K562 (cell line): ENCODE measurements around the gene CPTP. TPM values are rescaled to one million over a fixed set of nuclear protein-coding genes. Genes with fewer than 3 reads are reported as not detected.

Experiments
- ATAC-seq: fragments of 200-7000 bp; cut with Tn5 transposase; 3 replicates; pipeline ENCODE4 v1.9.1; 2020; ENCODE audit warnings: moderate library complexity
- BruUV-seq: library from RNA; stranded (reverse); fragments of 400-500 nt; replicated peaks from 2 replicates; lab custom pipeline; 2021; lab: Mats Ljungman, UMichigan
- CTCF ChIA-PET: fragments of 300-600 bp; formaldehyde crosslinking; extraction: SDS; loops from one replicate; lab custom pipeline; 2021; ENCODE audit warnings: low intra/inter-chr PET ratio; lab: Yijun Ruan, JAX
- POLR2A ChIA-PET: fragments of 300-600, 350-650 bp; sonication (Branson Sonifier 250); formaldehyde crosslinking; extraction: SDS; loops from one replicate; lab custom pipeline; 2021; ENCODE audit warnings: antibody characterized with exemption, inconsistent platforms; lab: Yijun Ruan, JAX
- DNase-seq, 4 experiments: peaks; one replicate each; pipeline versions ENCODE4 v3.0.0 to v3.0.0-alpha.2; 2011 to 2018; ENCODE audit warnings: low spot score in 3 of 4, mixed read lengths in 3 of 4; ENCODE audit errors: extremely low read depth in 1 of 4
- FAIRE-seq: peaks from 2 replicates; lab custom pipeline; 2011; peaks lifted over from hg19 to GRCh38; lab: Jason Lieb, UNC
- H2AFZ ChIP-seq: 2 replicates; pipeline ENCODE4 v1.6.0; 2011; ENCODE audit warnings: low read depth, low read length, control low read depth, inconsistent platforms
- H3K27ac ChIP-seq: fragments of 200-600 bp; 3 replicates; pipeline ENCODE4 v1.8.0; 2011; ENCODE audit warnings: low read depth, mild to moderate bottlenecking, control low read depth, inconsistent platforms, low read length, moderate library complexity, mixed read lengths; ENCODE audit errors: extremely low read depth
- H3K27me3 ChIP-seq, 2 experiments: fragments of 300-600 bp in 1 of 2; 2 replicates in 1 of 2; 3 replicates in 1 of 2; pipeline versions ENCODE4 v1.6.0 to v1.8.0; 2011; ENCODE audit warnings: inconsistent platforms in 2 of 2, low read length in 2 of 2, mild to moderate bottlenecking in 1 of 2, mixed read lengths in 1 of 2, moderate library complexity in 1 of 2; ENCODE audit not compliant: control insufficient read depth in 2 of 2, insufficient read depth in 2 of 2
- H3K36me3 ChIP-seq: fragments of 300-600 bp; 3 replicates; pipeline ENCODE4 v1.8.0; 2011; ENCODE audit warnings: mild to moderate bottlenecking, low read length, inconsistent platforms; ENCODE audit not compliant: control insufficient read depth, insufficient read depth
- H3K4me1 ChIP-seq, 2 experiments: fragments of 200-600 bp in 1 of 2; replicated peaks in 1 of 2; 2 replicates in 1 of 2; 3 replicates in 1 of 2; pipeline versions ENCODE4 v1.5.1 to v1.8.0; 2011; ENCODE audit warnings: inconsistent platforms in 2 of 2, low read length in 2 of 2, mild to moderate bottlenecking in 1 of 2, mixed read lengths in 1 of 2, moderate library complexity in 1 of 2; ENCODE audit not compliant: control insufficient read depth in 2 of 2, insufficient read depth in 2 of 2
- H3K4me2 ChIP-seq: 2 replicates; pipeline ENCODE4 v1.6.1; 2011; ENCODE audit warnings: low read length, control low read depth, inconsistent platforms, mixed read lengths; ENCODE audit not compliant: insufficient read depth
- H3K4me3 ChIP-seq: fragments of 200-600 bp; sonication (generic), shearing (Covaris generic); 2 replicates; pipeline ENCODE4 v1.5.1; 2016; ENCODE audit warnings: control low read depth, inconsistent platforms
- H3K79me2 ChIP-seq: fragments of 200-600 bp; 3 replicates; pipeline ENCODE4 v1.8.0; 2011; ENCODE audit warnings: low read length, inconsistent platforms; ENCODE audit not compliant: control insufficient read depth, insufficient read depth
- H3K9ac ChIP-seq, 2 experiments: 2 replicates each; pipeline versions ENCODE4 v1.6.0 to v1.6.1; 2011; ENCODE audit warnings: low read depth in 2 of 2, low read length in 2 of 2, control low read depth in 1 of 2, inconsistent platforms in 1 of 2, mild to moderate bottlenecking in 1 of 2, mixed read lengths in 1 of 2; ENCODE audit not compliant: insufficient read depth in 1 of 2
- H3K9me1 ChIP-seq: one replicate; pipeline ENCODE4 v1.6.0; 2011; ENCODE audit warnings: inconsistent platforms, mild to moderate bottlenecking, low read length, moderate library complexity; ENCODE audit not compliant: control insufficient read depth, insufficient read depth
- H3K9me3 ChIP-seq: replicated peaks from 2 replicates; pipeline ENCODE4 v1.5.1; 2011; ENCODE audit warnings: low read depth, low read length, inconsistent platforms; ENCODE audit not compliant: control insufficient read depth, insufficient read depth
- H4K20me1 ChIP-seq: replicated peaks from 2 replicates; pipeline ENCODE4 v1.6.1; 2011; ENCODE audit warnings: low read length, inconsistent platforms, mixed read lengths; ENCODE audit not compliant: control insufficient read depth, insufficient read depth
- ATF1 ChIP-seq, 2 experiments: fragments of 450-650 bp in 1 of 2; IDR thresholded peaks; 2 replicates each; pipeline ENCODE4 v1.6.1; 2016; ENCODE audit warnings: missing compliant biosample characterization in 1 of 2, missing genetic modification characterization in 1 of 2
- E2F8 ChIP-seq: fragments of 450-650 bp; IDR thresholded peaks from 2 replicates; pipeline ENCODE4 v1.7.1; 2018; ENCODE audit warnings: mild to moderate bottlenecking, low read depth; ENCODE audit not compliant: partially characterized antibody
- NR2C2 ChIP-seq, 2 experiments: fragments of 200-800 bp in 1 of 2; sonication (Bioruptor generic) in 1 of 2; sonication (generic) in 1 of 2; formaldehyde crosslinking in 1 of 2; IDR thresholded peaks; 2 replicates each; pipeline versions ENCODE4 v1.6.1 to v1.8.0; 2016 to 2022; ENCODE audit warnings: mild to moderate bottlenecking in 1 of 2, missing compliant biosample characterization in 1 of 2, missing genetic modification characterization in 1 of 2, missing genetic modification reagents in 1 of 2
- RBBP5 ChIP-seq: fragments of 200-600 bp; sonication (generic); IDR thresholded peaks from 2 replicates; pipeline ENCODE4 v1.6.1; 2012; ENCODE audit warnings: borderline replicate concordance, mild to moderate bottlenecking, low read length, control low read depth, inconsistent platforms; ENCODE audit not compliant: insufficient read depth, poor library complexity, severe bottlenecking
- YY1 ChIP-seq, 3 experiments: IDR thresholded peaks; 2 replicates each; pipeline ENCODE4 v1.6.1; 2011; ENCODE audit warnings: low read length in 2 of 3, mild to moderate bottlenecking in 2 of 3, moderate library complexity in 2 of 3, borderline replicate concordance in 1 of 3, control low read depth in 1 of 3, low read depth in 1 of 3; ENCODE audit not compliant: insufficient read depth in 3 of 3, insufficient replicate concordance in 2 of 3, control insufficient read depth in 1 of 3, insufficient read length in 1 of 3; ENCODE audit errors: extremely low read depth in 1 of 3
- ZBTB2 ChIP-seq: fragments of 450-650 bp; IDR thresholded peaks from 2 replicates; pipeline ENCODE4 v1.6.1; 2016; ENCODE audit warnings: antibody characterized with exemption
- WGBS: fragments of 100-300 bp; shearing (Covaris generic); methylation state at CpG from one replicate; pipeline ENCODE4 v1.1.6; 2016; ENCODE audit warnings: low coverage, mixed read lengths; ENCODE audit not compliant: insufficient coverage; ENCODE audit errors: missing lambda C conversion rate; 5-methylcytosine and 5-hydroxymethylcytosine counted together
- in situ Hi-C: fragments of 300-500 bp; cut with MboI; formaldehyde crosslinking; loops from 4 replicates; pipeline ENCODE4 v1.15.0; 2018; ENCODE audit warnings: inconsistent platforms, mixed read lengths
- intact Hi-C: fragments of 100-400 bp; cut with micrococcal nuclease; formaldehyde crosslinking; loops from 2 replicates; pipeline ENCODE4 v1.14.2; 2022
- polyA plus RNA-seq, 8 experiments: library from polyadenylated mRNA; depleted of rRNA in 4 of 8; stranded (reverse) in 5 of 8; unstranded in 3 of 8; fragments of >200 nt; fragmentation: Nextera tagmentation in 2 of 8; fragmentation: Illumina TruSeq in 1 of 8; extraction: Ambion mirVana in 2 of 8; extraction: Trizol in 1 of 8; gene quantifications; 2 replicates each; pipeline versions ENCODE4 v1.2.1 to v1.2.3, GENCODE V29; 2011 to 2014; ENCODE audit warnings: inconsistent platforms in 1 of 8, missing spikeins in 1 of 8
- total RNA-seq, 7 experiments: library from RNA; depleted of rRNA in 6 of 7; stranded (reverse); fragments of >200 nt in 6 of 7; fragmentation: Illumina TruSeq in 2 of 7; extraction: Trizol in 2 of 7; gene quantifications; 2 replicates each; pipeline versions ENCODE4 v1.2.1 to v1.2.3, GENCODE V29; 2011 to 2021; ENCODE audit warnings: low replicate concordance in 1 of 7
- TF ChIP-seq, protein P1 (sequence below): fragments of 250-450 bp; sonication (Bioruptor Pico); IDR thresholded peaks from 2 replicates; pipeline ENCODE4 v1.8.0; 2022; ENCODE audit warnings: inconsistent platforms
- TF ChIP-seq, protein P2 (sequence below): fragments of 450-650 bp; IDR thresholded peaks from 2 replicates; pipeline ENCODE4 v1.6.1; 2018; ENCODE audit not compliant: partially characterized antibody

CPTP gene
- total and polyA plus RNA-seq, 9 of the 15 experiments (the other 6 are each of a cell fraction or from before 2014, with no cell fraction given): 0.11 to 25.8 (median 3.5) TPM

- FAIRE-seq: no peak
- in situ Hi-C loops: no loop called here
- no peak for TF ChIP-seq YY1 (IDR thresholded peaks at IDR 0.05; ENCODE audit: borderline replicate concordance in 1 of 3, control insufficient read depth in 1 of 3, extremely low read depth in 1 of 3, insufficient read depth in 3 of 3, insufficient read length in 1 of 3, insufficient replicate concordance in 2 of 3, low read depth in 1 of 3, low read length in 2 of 3)
- TF ChIP-seq E2F8: no peak
- no peak for TF ChIP-seq NR2C2 (CRISPR knock-in tag; IDR thresholded peaks at IDR 0.05)
- no peak for TF ChIP-seq NR2C2 (tag; IDR thresholded peaks at IDR 0.05)
- no peak for TF ChIP-seq ATF1 (CRISPR knock-in tag; IDR thresholded peaks at IDR 0.05)
- no peak for TF ChIP-seq ATF1 (tag; IDR thresholded peaks at IDR 0.05)
- TF ChIP-seq, protein P1, sequence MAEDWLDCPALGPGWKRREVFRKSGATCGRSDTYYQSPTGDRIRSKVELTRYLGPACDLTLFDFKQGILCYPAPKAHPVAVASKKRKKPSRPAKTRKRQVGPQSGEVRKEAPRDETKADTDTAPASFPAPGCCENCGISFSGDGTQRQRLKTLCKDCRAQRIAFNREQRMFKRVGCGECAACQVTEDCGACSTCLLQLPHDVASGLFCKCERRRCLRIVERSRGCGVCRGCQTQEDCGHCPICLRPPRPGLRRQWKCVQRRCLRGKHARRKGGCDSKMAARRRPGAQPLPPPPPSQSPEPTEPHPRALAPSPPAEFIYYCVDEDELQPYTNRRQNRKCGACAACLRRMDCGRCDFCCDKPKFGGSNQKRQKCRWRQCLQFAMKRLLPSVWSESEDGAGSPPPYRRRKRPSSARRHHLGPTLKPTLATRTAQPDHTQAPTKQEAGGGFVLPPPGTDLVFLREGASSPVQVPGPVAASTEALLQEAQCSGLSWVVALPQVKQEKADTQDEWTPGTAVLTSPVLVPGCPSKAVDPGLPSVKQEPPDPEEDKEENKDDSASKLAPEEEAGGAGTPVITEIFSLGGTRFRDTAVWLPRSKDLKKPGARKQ (CRISPR knock-in tag): no peak
- TF ChIP-seq, protein P2, sequence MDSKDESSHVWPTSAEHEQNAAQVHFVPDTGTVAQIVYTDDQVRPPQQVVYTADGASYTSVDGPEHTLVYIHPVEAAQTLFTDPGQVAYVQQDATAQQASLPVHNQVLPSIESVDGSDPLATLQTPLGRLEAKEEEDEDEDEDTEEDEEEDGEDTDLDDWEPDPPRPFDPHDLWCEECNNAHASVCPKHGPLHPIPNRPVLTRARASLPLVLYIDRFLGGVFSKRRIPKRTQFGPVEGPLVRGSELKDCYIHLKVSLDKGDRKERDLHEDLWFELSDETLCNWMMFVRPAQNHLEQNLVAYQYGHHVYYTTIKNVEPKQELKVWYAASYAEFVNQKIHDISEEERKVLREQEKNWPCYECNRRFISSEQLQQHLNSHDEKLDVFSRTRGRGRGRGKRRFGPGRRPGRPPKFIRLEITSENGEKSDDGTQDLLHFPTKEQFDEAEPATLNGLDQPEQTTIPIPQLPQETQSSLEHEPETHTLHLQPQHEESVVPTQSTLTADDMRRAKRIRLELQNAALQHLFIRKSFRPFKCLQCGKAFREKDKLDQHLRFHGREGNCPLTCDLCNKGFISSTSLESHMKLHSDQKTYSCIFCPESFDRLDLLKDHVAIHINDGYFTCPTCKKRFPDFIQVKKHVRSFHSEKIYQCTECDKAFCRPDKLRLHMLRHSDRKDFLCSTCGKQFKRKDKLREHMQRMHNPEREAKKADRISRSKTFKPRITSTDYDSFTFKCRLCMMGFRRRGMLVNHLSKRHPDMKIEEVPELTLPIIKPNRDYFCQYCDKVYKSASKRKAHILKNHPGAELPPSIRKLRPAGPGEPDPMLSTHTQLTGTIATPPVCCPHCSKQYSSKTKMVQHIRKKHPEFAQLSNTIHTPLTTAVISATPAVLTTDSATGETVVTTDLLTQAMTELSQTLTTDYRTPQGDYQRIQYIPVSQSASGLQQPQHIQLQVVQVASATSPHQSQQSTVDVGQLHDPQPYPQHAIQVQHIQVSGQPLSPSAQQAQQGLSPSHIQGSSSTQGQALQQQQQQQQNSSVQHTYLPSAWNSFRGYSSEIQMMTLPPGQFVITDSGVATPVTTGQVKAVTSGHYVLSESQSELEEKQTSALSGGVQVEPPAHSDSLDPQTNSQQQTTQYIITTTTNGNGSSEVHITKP: peak; percentile 18
- no peak for TF ChIP-seq ZBTB2
- no peak for TF ChIP-seq RBBP5
Observed at GRCh38 chr1:1333551-1334241, 9.1 kb downstream of the CPTP start.

More at GRCh38 chr1:1333551-1334241, 9.1 kb downstream of the CPTP start:
- Histone ChIP-seq H3K9me1 (peaks cover 7% of the 10 kb centered on the region), H3K79me2 (peaks cover 2% of the 10 kb centered on the region; the same call in 1 of the 3 replicates), H4K20me1 (peaks cover 16% of the 10 kb centered on the region; the same call in 1 of the 2 replicates), H3K36me3 (peaks cover 41% of the 10 kb centered on the region; the same call in 1 of the 3 replicates), H2AFZ (no peak overlapping the region), H3K9ac (peak overlapping the region in 1 of 2 experiments; percentile 40; a peak in 1 of 4 replicates), H3K9me3 (peaks cover 6% of the 10 kb centered on the region), H3K4me1 (peaks cover 0 to 96% of the 10 kb centered on the region in 2 experiments; a peak in 2 of 5 replicates), H3K27ac (no peak overlapping the region), H3K4me2 (no peak overlapping the region), H3K27me3 (no peaks in the 10 kb centered on the region), H3K4me3 (no peak overlapping the region)
- CTCF ChIA-PET: no interaction called here
- WGBS: 93% methylated on average over 31 of the region's 36 CpGs
- DNase-seq (no peak), ATAC-seq (no peak; the same call in 2 of the 3 replicates)
- intact Hi-C loops: no loop called here
- no TSS peak for BruUV-seq
- POLR2A ChIA-PET: interaction anchor here (0.6 to 1.5 kb wide), 4 partner anchors 8 to 351 kb away, joined by 3 to 6 read pairs (median 3); no protein-coding TSS in a partner anchor
